SU-DHL-6 (cell line): ENCODE measurements around the gene MTOR.

Experiments
- CTCF ChIP-seq: fragments of 200-600 bp; sonication (generic); IDR thresholded peaks from one replicate; pipeline ENCODE4 v1.5.1; 2017; ENCODE audit warnings: antibody characterized with exemption, mild to moderate bottlenecking, low read length, moderate library complexity; ENCODE audit not compliant: insufficient read depth, poor library complexity, severe bottlenecking
- EZH2phosphoT487 ChIP-seq: fragments of 200-600 bp; sonication (generic), shearing (Covaris generic); conservative IDR thresholded peaks from 2 replicates; pipeline ENCODE4 v1.6.1; 2018; ENCODE audit warnings: mild to moderate bottlenecking, antibody characterized with exemption, low read length, moderate library complexity, mixed read lengths

GRCh38 chr1:11153184-11153583, 109.2 kb downstream of the MTOR start:
- no peak for TF ChIP-seq CTCF
- no peak for TF ChIP-seq EZH2phosphoT487
